HG02759 (cell line): ENCODE results near the gene SMIM14.
"Not testable (repeated sequence)": the region's sequence is repeated elsewhere in the genome, so short reads cannot be mapped to it uniquely, and the experiment has no call there.

ENCODE experiments used
- ATAC-seq: cut with Tn5 transposase; IDR thresholded peaks from one replicate; pipeline ENCODE4 v1.9.1; 2021; ENCODE audit warnings: mild to moderate bottlenecking, moderate library complexity; ENCODE audit not compliant: unreplicated experiment

The SMIM14 gene

DNA sequence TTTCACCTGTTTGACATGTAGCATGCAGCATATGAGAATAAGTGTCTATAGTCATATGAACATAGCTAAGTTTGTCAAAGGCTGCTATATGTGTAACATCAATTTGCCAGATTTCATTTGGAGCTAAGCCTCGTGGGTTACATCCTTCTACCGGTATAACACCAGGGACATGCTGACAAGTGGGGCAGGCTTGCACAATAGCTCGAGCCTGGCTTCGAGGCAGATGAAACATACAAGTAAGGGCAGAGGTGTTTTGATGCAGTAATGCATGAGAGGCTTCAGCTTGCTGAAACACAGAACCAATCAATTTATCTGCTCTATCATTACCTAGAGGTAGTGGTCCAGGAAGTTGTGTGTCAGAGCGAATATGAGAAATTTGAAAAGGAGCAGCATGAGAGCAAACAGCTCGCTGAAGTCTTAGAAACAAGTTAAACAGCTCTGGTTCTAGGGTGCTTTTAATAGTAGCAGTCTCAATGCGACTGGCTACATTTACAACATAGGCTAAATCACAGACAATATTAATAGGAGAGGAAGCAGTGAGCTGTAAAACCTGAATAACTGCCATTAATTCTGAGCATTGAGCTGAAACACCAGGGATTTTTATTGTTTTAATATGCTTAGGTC is 96.6 kb downstream of the SMIM14 start:
- ATAC-seq: no peak

GRCh38 chr4:39539089-39539611 is 99.5 kb downstream of the SMIM14 start:
- ATAC-seq: no peak

- ATAC-seq: no peak
Observed at GRCh38 chr4:39533541-39533940, 105.1 kb downstream of the SMIM14 start.

DNA sequence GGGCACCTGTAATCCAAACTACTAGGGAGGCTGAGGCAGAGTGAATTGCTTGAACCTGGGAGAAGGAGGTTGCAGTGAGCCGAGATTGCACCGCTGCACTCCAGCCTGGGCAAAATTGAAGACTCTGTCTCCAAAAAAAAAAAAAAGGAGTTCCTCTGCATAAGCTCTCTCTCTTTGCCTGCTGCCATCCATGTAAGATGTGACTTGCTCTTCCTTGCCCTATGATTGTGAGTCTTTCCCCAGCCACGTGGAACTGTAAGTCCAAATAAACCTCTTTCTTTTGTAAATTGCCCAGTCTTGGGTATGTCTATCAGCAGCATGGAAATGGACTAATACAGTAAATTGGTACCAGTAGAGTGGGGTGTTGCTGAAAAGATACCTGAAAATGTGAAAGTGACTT is 106.4 kb downstream of the SMIM14 start:
- not testable (repeated sequence) for ATAC-seq

- no peak for ATAC-seq
Observed at GRCh38 chr4:39530682-39531081, 108.0 kb downstream of the SMIM14 start.

GRCh38 chr4:39529534-39529933 is 109.1 kb downstream of the SMIM14 start:
- ATAC-seq: no peak

DNA sequence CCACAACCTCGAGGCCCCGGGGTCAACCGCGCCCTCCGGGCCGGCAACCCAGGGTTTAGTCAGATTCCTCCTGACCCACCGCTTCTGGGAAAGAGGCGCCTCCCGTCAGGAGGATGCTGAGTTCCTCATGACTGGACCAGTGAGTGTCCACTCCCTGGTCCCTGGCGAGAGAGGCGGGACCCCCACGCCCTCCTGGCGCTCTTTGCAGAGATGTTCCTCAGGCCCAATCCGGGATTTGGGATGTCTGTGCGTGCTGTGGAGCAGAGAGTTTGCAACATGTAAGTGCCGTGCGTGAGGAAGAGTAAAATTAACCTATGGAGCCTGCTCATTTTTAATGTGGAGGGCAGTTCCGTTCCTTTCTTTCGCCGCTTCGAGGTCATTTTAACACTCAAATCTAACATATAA is 110.6 kb downstream of the SMIM14 start:
- ATAC-seq: no peak

GRCh38 chr4:39527296-39528060 is 111.2 kb downstream of the SMIM14 start, which contains the start of gene UGDH:
UGDH (minus strand) TSS chr4:39527439; CDS start chr4:39521512, 5,927 bp downstream.
- peak; percentile 97 for ATAC-seq

- ATAC-seq: no peak
Observed at GRCh38 chr4:39526765-39527295, 111.8 kb downstream of the SMIM14 start.

GRCh38 chr4:39525822-39526690 is 112.6 kb downstream of the SMIM14 start:
- ATAC-seq: no peak

- ATAC-seq: no peak
Observed at GRCh38 chr4:39524161-39524957, 114.3 kb downstream of the SMIM14 start.

- ATAC-seq: no peak
Observed at GRCh38 chr4:39522068-39522467, 116.6 kb downstream of the SMIM14 start.

- ATAC-seq: no peak
Observed at GRCh38 chr4:39521253-39521919, 117.3 kb downstream of the SMIM14 start.

DNA sequence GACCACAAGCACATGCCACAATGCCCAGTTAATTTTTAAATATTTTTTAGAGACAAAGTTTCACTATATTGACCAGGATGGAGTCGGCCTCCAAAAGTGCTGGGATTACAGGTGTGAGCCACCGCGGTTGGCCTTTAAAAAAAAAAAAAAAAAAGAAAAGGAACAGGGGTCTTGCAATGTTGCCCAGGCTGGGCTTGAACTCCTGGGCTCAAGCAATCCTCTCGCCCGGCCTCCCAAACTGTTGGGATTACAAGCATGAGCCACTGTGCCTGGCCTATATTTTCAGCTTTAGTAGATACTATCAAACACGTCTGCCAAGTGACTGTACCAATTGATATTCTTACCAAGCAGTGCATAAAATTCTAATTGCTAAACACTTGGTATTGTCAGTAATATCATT is 120.2 kb downstream of the SMIM14 start:
- ATAC-seq: no peak

DNA sequence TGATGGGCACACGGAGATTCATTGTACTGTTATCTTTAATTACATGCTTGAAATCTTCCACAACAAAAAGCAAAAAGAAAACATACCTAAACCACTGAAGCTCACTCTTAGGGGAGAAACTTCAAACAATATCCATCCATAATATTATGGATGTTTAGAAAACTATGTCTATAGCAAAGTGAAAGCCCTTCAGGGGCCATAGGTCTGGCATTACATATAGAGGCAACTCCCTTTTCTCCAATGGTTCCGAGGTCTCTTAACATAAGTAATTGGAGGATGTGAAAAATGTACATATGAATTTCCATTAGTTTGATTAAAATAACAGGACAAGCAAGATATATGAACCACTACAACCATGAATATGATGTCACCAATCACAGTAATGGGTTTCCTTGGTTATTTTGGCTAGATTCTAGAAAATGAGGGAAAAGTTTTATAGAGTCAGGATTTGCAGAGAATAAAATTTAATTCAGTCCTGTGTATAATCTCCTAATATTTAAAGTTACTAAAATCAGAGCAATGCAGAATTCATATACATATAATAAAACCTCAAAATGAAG is 122.2 kb downstream of the SMIM14 start:
- no peak for ATAC-seq

DNA sequence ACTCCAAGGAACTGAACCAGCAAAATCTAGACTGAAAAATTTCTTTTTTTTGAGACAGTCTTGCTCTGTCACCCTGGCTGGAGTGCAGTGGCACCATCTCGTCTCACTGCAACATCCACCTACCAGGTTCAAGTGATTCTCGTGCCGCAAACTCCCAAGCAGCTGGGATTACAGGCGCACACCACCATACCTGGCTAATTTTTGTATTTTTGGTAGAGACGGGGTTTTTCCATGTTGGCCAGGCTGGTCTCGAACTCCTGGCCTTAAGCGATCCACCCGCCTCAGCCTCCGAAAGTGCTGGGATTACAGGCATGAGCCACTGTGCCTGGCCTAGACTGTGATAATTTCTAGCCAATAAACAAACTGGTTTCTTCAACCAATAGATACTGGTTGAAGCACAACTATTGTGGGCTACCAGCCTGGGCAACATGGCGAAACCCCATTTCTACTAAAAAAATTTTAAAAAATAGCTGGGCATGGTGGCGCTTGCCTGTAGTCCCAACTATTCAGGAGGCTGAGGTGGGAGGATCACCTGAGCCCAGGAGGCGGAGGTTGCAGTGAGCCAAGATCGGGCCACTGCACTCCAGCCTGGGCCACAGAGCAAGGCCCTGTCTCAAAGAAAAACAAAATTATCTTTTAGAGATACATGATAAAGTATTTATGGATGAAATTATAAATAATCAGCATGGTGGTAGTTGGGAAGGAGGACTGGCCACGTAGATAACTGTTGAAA is 122.8 kb downstream of the SMIM14 start:
- ATAC-seq: not testable (repeated sequence)

GRCh38 chr4:39514888-39515401 is 123.7 kb downstream of the SMIM14 start:
- no peak for ATAC-seq

DNA sequence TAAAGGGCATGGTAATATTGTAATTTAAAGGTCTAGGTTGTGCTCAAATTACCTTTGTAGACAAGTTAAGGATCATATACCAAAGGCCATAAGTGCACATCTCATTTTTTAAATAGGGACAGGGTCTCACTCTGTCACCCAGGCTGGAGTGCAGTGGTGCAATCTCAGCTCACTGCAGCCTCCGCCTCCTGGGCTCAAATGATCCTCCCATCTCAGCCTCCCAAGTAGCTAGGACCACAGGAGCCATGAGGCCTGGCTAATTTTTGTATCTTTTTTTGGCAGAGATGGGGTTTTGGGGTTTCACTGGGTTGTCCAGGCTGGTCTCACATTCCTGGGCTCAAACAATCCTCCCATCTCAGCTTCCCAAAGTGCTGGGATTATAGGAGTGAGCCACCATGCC is 124.4 kb downstream of the SMIM14 start:
- not testable (repeated sequence) for ATAC-seq
